HG03097 (cell line): ENCODE data around the gene MEX3A.
"Not testable (repeated sequence)": the region's sequence is repeated elsewhere in the genome, so short reads cannot be mapped to it uniquely, and the experiment has no call there.

ENCODE experiments used
- ATAC-seq: cut with Tn5 transposase; IDR thresholded peaks from one replicate; pipeline ENCODE4 v1.9.1; 2021; ENCODE audit not compliant: unreplicated experiment, low FRiP score

MEX3A gene

GRCh38 chr1:156119503-156120209 is 37.4 kb upstream of the MEX3A start:
- no peak for ATAC-seq

- no peak for ATAC-seq
Measured at GRCh38 chr1:156118177-156118868, 36.1 kb upstream of the MEX3A start.

- no peak for ATAC-seq
Measured at GRCh38 chr1:156117414-156118176, 35.3 kb upstream of the MEX3A start.

GRCh38 chr1:156116731-156117130 is 34.5 kb upstream of the MEX3A start:
- ATAC-seq: not testable (repeated sequence)

GRCh38 chr1:156115514-156116374 is 33.5 kb upstream of the MEX3A start:
- ATAC-seq: no peak

GRCh38 chr1:156114919-156115513 is 32.8 kb upstream of the MEX3A start:
- ATAC-seq: no peak

GRCh38 chr1:156114101-156114918 is 32.0 kb upstream of the MEX3A start, which contains the start of gene LMNA:
Gene LMNA, plus strand, starts transcription at chr1:156114711. Its CDS starts 208 bp downstream, at chr1:156114919.
- ATAC-seq: no peak

GRCh38 chr1:156113282-156113950 is 31.2 kb upstream of the MEX3A start:
- no peak for ATAC-seq

GRCh38 chr1:156112276-156113137 is 30.2 kb upstream of the MEX3A start:
- no peak for ATAC-seq

GRCh38 chr1:156111355-156111962 is 29.2 kb upstream of the MEX3A start:
- no peak for ATAC-seq

- ATAC-seq: no peak
Measured at GRCh38 chr1:156110252-156110651, 28.0 kb upstream of the MEX3A start.

GRCh38 chr1:156108664-156109241 is 26.5 kb upstream of the MEX3A start:
- ATAC-seq: no peak

- ATAC-seq: no peak
Measured at GRCh38 chr1:156108057-156108456, 25.8 kb upstream of the MEX3A start.

- ATAC-seq: no peak
Measured at GRCh38 chr1:156106624-156107488, 24.6 kb upstream of the MEX3A start.

- no peak for ATAC-seq
Measured at GRCh38 chr1:156104861-156105832, 22.9 kb upstream of the MEX3A start.
